Testis (tissue), 2 donors: ENCODE results near the gene PPARD.

ENCODE experiments used
- POLR2A ChIP-seq: fragments of 450-650 bp; IDR thresholded peaks from one replicate; pipeline ENCODE4 v1.6.1; 2017; ENCODE audit warnings: antibody characterized with exemption, mild to moderate bottlenecking, moderate library complexity
- TF ChIP-seq, protein P1 (sequence below), 3 experiments: fragments of 450-650 bp in 2 of 3; fragments of 200-600 bp in 1 of 3; sonication (generic) in 1 of 3; IDR thresholded peaks; one replicate each; pipeline ENCODE4 v1.5.1; 2016 to 2019; ENCODE audit warnings: antibody characterized with exemption in 3 of 3, mild to moderate bottlenecking in 2 of 3, moderate library complexity in 1 of 3

DNA sequence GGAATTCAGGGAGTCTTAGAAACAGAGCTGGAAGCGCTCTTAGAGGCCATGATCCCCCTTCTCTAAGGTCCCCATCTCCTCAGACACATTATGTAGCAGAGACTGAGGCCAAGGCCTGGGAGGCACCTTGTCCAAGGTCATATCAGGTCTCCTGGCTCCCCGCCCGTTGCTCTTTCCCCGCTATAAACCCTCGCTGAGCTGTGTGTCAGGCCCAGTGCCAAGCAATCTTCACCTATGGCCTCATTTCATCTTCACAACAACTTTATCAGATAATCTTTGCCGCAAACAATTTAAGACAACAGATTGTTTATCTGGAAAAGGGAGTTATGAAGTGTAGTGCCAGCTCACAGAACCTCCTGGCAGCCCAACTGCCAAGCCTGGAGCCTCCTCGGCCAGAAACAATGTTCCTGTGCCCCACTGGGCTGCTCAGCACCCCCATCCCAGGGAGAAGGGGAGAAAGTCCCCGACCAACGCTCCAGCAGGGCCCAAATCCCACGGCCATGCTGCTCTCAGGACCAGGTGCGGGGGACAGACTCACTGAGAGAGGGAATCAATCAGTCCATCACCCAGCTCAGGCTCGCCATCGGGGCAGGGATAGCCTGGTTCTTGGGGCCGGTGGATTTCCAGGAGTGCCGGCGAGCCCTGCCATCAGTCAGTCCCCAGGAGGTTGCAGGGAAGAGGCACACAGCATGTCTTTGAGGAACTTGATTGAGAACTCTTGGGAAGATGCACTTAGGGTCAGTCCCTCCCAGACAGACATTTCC is 92.9 kb downstream of the PPARD start:
- no peak for TF ChIP-seq POLR2A
- TF ChIP-seq, protein P1, sequence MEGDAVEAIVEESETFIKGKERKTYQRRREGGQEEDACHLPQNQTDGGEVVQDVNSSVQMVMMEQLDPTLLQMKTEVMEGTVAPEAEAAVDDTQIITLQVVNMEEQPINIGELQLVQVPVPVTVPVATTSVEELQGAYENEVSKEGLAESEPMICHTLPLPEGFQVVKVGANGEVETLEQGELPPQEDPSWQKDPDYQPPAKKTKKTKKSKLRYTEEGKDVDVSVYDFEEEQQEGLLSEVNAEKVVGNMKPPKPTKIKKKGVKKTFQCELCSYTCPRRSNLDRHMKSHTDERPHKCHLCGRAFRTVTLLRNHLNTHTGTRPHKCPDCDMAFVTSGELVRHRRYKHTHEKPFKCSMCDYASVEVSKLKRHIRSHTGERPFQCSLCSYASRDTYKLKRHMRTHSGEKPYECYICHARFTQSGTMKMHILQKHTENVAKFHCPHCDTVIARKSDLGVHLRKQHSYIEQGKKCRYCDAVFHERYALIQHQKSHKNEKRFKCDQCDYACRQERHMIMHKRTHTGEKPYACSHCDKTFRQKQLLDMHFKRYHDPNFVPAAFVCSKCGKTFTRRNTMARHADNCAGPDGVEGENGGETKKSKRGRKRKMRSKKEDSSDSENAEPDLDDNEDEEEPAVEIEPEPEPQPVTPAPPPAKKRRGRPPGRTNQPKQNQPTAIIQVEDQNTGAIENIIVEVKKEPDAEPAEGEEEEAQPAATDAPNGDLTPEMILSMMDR (IDR thresholded peaks at IDR 0.05) = no peak
